ENCODE data around the gene CCDC12.

The CCDC12 gene

GRCh38 chr3:46888705-46889104, 87.8 kb downstream of the CCDC12 start:
- DNase-seq, result no peak

DNA sequence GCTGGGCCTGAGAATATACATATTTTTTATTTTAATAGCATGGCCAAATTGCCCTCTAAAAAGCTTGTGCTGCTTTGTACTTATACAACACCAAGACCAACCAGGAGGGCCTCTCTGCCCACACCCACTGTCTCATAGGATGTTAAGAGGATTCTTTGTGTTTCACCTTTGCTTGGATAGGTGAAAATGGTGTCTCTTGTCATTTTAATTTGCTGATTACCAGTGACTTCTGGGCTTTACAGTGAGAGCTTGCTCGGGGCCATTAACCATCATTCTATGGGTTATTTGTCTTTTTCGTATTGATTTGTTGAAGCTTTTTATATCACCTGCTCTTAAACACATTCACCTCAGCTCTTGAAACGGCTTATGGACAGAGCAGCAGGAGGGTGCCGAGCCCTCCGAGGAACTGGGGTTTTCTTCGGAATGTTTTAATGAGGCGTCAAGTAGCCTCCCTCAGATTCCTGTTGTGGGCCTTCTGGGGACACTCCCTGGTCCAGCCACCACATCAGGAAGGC, 88.5 kb downstream of the CCDC12 start:
- no peak for DNase-seq

DNA sequence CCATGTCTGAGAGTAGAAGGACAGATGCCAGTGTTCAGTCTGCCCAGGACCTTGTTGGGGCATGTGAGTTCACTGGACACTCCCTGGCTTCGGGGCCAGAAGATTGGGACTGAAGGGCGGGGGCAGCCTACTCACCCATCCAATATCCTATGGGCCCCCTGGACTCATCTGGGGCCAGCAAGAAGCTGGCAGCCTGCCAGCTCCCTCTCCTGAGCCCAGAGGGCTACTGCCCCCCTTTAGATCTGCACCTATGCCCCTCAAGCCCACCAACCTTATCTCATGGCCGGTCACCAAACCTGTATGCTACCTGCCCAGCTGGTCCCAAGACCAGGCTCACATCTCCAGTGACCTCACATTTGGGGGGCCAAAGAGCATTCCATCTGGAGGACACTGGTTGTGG, 90.9 kb downstream of the CCDC12 start:
- DNase-seq, result no peak

- DNase-seq, result no peak
Measured at GRCh38 chr3:46884929-46885328, 91.6 kb downstream of the CCDC12 start.

DNA sequence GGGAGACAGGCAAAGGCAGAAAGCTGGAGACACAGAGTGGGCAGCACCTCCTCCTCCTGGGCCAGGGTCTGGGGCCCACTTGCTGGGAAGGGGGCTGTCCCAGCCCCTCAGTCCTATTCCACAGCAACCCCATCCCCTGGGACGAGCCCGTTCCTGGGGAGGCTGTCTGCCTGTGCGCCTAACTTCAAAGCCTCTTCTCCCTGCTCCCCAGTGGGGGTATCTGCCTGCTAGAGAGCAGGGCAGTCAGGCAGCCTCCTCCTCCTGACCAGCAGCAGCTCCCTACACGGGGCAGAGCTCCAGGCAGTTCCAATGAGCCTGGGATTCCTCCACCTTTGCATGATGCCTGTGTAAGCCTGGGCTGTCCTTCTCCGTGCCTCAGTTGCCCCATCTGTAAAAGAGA, 92.1 kb downstream of the CCDC12 start:
- no peak for DNase-seq

- DNase-seq, result no peak
Measured at GRCh38 chr3:46883830-46884185, 92.7 kb downstream of the CCDC12 start.

GRCh38 chr3:46883054-46883829, 93.3 kb downstream of the CCDC12 start:
- no peak for DNase-seq

- no peak for DNase-seq
Measured at GRCh38 chr3:46882377-46883053, 94.0 kb downstream of the CCDC12 start.

DNA sequence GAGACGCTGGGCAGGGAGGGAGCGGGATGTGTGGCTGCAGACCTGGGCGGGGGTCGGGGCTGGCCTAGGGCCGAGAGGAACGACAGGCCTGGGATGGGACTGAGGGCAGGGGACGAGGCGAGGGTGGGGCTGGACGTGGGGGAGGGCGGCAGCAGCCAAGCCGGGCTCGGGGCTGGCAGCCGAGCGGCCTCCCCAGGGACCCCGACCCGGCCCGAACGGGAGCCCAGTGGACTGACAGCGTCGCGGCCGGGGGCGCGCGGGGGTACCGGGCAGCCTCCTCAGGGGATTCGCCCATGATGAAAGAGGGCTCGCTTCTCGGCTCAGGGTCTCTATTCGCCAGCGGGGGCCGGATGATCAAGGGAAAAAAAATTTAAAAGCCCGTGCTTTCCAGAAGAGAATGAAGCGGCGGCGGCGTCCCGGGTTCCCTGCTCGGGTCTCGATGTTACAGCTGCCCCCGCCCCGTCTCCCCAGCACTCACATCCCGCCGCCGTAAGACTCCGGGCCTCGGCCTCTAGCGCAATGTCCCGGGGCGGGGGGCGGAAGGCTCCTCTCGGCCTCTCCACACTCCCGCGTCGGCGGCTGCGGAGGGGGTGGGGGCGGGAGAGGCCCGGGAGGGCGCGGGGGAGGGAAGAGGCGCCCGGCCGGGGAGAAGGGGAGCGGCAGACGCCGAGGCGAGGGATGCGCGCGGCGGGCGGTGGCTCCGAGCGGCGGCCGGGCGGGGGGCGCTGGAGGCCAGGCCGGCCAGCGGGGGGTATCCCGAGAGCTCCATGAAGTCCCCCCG, 94.8 kb downstream of the CCDC12 start:
- no peak for DNase-seq

- no peak for DNase-seq
Measured at GRCh38 chr3:46880884-46881595, 95.5 kb downstream of the CCDC12 start.

DNA sequence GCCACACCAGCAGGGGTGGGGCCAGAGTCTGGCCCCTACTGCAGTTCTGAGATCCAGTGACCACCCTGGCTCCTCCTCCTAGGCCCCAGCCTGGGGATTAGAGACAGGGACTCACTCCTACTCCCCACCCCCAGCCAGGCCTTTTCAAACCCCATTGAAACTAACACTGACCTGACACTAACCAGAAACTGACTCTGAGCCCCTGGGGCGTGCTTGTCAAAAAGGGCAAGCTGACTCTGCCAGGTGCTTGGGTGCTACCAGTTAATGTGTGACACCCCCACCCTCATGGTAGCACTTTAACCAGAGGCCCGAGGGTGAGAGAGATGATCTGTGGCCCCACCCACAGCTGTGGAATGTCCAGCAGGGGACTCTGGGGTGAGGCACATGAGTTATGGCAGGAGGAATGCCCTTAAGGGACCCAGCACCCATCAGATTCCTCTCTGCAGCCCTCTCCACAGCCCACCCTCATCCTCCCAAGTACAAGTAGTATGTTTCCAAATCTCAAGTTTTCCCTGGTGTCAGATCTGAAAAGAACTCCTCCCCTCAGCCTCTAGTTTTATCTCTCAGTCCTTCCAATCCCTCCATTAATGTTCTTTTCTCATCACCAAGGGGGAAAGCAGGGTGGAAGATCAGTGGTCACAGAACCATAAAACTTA, 97.6 kb downstream of the CCDC12 start:
- no peak for DNase-seq

DNA sequence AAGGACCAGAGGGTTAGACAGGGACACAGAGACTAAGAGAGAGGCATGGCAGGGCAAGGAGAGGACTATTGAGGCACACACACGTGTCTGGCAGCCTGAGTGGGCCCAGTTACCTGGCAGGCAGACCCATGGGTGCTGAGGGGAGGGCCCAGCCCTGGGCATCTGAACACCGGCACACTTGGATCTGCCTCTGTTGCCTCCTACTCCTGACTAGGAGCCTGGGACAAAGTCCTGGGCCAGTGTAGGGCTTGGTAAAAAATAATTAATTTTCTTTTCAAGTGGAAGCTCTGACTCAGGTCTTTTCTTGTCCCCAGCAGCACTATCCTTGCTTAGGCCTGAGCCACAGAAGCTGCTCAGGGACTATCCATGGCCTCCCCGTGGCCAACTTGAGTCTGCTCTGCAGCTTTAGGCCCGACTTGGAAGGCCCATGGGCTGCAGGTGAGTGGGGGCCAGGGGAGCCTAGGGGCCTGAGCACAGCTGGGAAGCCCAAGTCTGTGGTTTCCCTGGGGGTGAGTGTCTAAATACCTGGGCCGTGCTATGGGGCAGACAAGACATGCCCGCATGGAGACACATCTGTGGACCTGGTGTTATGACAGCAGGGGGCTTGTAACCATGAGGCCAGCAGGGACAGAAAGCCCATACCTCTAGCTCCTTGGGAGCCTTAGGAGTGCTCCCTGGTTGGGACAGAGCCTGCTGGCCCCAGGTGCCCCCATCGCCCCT, 99.0 kb downstream of the CCDC12 start, which contains the start of gene PTH1R:
Gene PTH1R, plus strand, starts transcription at position 316 of the 720 bp plus-strand sequence. CDS start 5,839 bp downstream, outside the sequence.
- no peak for DNase-seq

- no peak for DNase-seq
Measured at GRCh38 chr3:46876313-46877300, 99.9 kb downstream of the CCDC12 start.

DNA sequence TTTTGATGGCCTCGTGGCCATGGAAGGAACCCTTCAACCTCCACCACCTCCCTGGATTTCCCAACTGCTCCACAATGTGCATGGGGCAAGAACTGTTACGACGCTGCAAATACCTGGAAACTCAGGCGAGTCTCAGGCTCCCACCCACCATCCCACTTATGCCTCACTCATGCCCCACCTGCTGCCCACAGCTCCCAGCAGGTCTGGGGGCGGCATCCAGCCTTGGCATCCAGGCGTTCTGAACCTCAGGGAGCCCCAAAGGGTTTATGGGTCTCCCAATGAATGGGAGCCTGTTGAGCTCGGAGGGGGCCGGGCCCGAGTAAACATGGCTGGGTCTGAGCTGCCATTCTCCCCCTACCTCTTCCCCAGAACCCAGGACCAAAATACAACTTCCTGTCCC, 101.0 kb downstream of the CCDC12 start:
- no peak for DNase-seq

- no peak for DNase-seq
Measured at GRCh38 chr3:46874430-46874829, 102.1 kb downstream of the CCDC12 start.

GRCh38 chr3:46873521-46873920, 103.0 kb downstream of the CCDC12 start:
- no peak for DNase-seq

All from activated CD4-positive, CD25-positive, alpha-beta regulatory T cell treated with anti-CD3 and anti-CD28 coated beads, Interleukin-2, amount 50 U/mL, for 72 hours (primary cell).